HepG2 (cell line): ENCODE measurements around the gene CDK10. TPM values are rescaled to one million over a fixed set of nuclear protein-coding genes. Genes with fewer than 3 reads are reported as not detected.

Source experiments
- ATAC-seq: fragments of 200-7000 bp; cut with Tn5 transposase; 3 replicates; pipeline ENCODE4 v1.9.1; 2020; ENCODE audit warnings: mild to moderate bottlenecking, moderate library complexity
- BruUV-seq: library from RNA; stranded (reverse); fragments of 400-500 nt; replicated peaks from 2 replicates; lab custom pipeline; 2021; lab: Mats Ljungman, UMichigan
- CTCF ChIA-PET: fragments of 300-600 bp; formaldehyde crosslinking; extraction: SDS; loops from one replicate; lab custom pipeline; 2021; ENCODE audit warnings: low total read pairs, inconsistent platforms, low intra/inter-chr PET ratio; lab: Yijun Ruan, JAX
- POLR2A ChIA-PET: fragments of 350-600 bp; sonication (Branson Sonifier 250); formaldehyde crosslinking; loops from one replicate; lab custom pipeline; 2020; ENCODE audit warnings: antibody characterized with exemption, inconsistent platforms; lab: Yijun Ruan, JAX
- DNase-seq: peaks from one replicate; pipeline ENCODE4 v3.0.0-alpha.2; 2015; ENCODE audit warnings: low spot score
- FAIRE-seq: peaks from 3 replicates; lab custom pipeline; 2011; peaks lifted over from hg19 to GRCh38; lab: Jason Lieb, UNC
- H2AFZ ChIP-seq: one replicate; pipeline ENCODE4 v1.6.1; 2011; ENCODE audit warnings: low read length, inconsistent platforms
- H3K27ac ChIP-seq: fragments of 300-600 bp; 3 replicates; pipeline ENCODE4 v1.8.0; 2011; ENCODE audit warnings: mixed run types, mild to moderate bottlenecking, mixed read lengths, low read length, inconsistent platforms; ENCODE audit not compliant: insufficient read depth; ENCODE audit errors: extremely low read length
- H3K27me3 ChIP-seq, 2 experiments: fragments of 200-600 bp in 1 of 2; 2 replicates in 1 of 2; 3 replicates in 1 of 2; pipeline versions ENCODE4 v1.6.0 to v1.8.0; 2011; ENCODE audit warnings: low read length in 2 of 2, mild to moderate bottlenecking in 2 of 2, moderate library complexity in 2 of 2, inconsistent platforms in 1 of 2; ENCODE audit not compliant: insufficient read depth in 2 of 2, control insufficient read depth in 1 of 2
- H3K36me3 ChIP-seq, 2 experiments: fragments of 200-600 bp in 1 of 2; replicated peaks in 1 of 2; 2 replicates in 1 of 2; 3 replicates in 1 of 2; pipeline versions ENCODE4 v1.5.1 to v1.8.0; 2011; ENCODE audit warnings: low read length in 2 of 2, inconsistent platforms in 1 of 2; ENCODE audit not compliant: insufficient read depth in 2 of 2, control insufficient read depth in 1 of 2
- H3K4me1 ChIP-seq: 2 replicates; pipeline ENCODE4 v1.5.1; 2012; ENCODE audit warnings: low read length, inconsistent platforms; ENCODE audit not compliant: insufficient read depth
- H3K4me2 ChIP-seq: 2 replicates; pipeline ENCODE4 v1.6.0; 2011; ENCODE audit warnings: low read depth, low read length, inconsistent platforms
- H3K4me3 ChIP-seq, 3 experiments: fragments of 200-600 bp in 1 of 3; sonication (generic), shearing (Covaris generic) in 1 of 3; replicated peaks in 1 of 3; 2 replicates each; pipeline ENCODE4 v1.5.1; 2011 to 2016; ENCODE audit warnings: low read length in 3 of 3, inconsistent platforms in 2 of 3, low read depth in 2 of 3, mild to moderate bottlenecking in 2 of 3, control low read depth in 1 of 3, mixed read lengths in 1 of 3; ENCODE audit not compliant: insufficient read depth in 1 of 3
- H3K79me2 ChIP-seq: one replicate; pipeline ENCODE4 v1.6.1; 2011; ENCODE audit warnings: low read length, inconsistent platforms; ENCODE audit not compliant: insufficient read depth
- H3K9ac ChIP-seq: 2 replicates; pipeline ENCODE4 v1.6.0; 2011; ENCODE audit warnings: mild to moderate bottlenecking, low read depth, low read length, inconsistent platforms; ENCODE audit not compliant: insufficient read depth
- H3K9me3 ChIP-seq: 2 replicates; pipeline ENCODE4 v1.5.1; 2012; ENCODE audit warnings: mild to moderate bottlenecking, low read length
- H4K20me1 ChIP-seq: 2 replicates; pipeline ENCODE4 v1.6.0; 2011; ENCODE audit warnings: inconsistent platforms, mild to moderate bottlenecking, low read length, moderate library complexity; ENCODE audit not compliant: insufficient read depth
- ELF4 ChIP-seq: sonication (generic); formaldehyde crosslinking; IDR thresholded peaks from 2 replicates; pipeline ENCODE4 v1.5.0; 2020; ENCODE audit warnings: missing genetic modification reagents, mild to moderate bottlenecking, moderate library complexity, borderline replicate concordance
- IKZF4 ChIP-seq: sonication (generic); formaldehyde crosslinking; IDR thresholded peaks from 2 replicates; pipeline ENCODE4 v1.5.1; 2020; ENCODE audit warnings: borderline replicate concordance, mild to moderate bottlenecking, low read depth, missing genetic modification reagents; ENCODE audit errors: not compliant biosample characterization
- POLR2G ChIP-seq: fragments of 200-400 bp; formaldehyde crosslinking; IDR thresholded peaks from 2 replicates; pipeline ENCODE4 v1.6.1; 2018; ENCODE audit warnings: mild to moderate bottlenecking, low read depth, low read length, moderate library complexity
- PRPF4 ChIP-seq: fragments of 200-400 bp; formaldehyde crosslinking; IDR thresholded peaks from 2 replicates; pipeline ENCODE4 v1.6.1; 2016; ENCODE audit warnings: low read length, low read depth; ENCODE audit not compliant: poor library complexity, severe bottlenecking
- RBM22 ChIP-seq: fragments of 200-400 bp; formaldehyde crosslinking; optimal IDR thresholded peaks from 2 replicates; pipeline ENCODE3; 2017; ENCODE audit warnings: mild to moderate bottlenecking, low read length, moderate library complexity
- SALL1 ChIP-seq: sonication (generic); formaldehyde crosslinking; IDR thresholded peaks from 2 replicates; pipeline ENCODE4 v1.8.0; 2022; ENCODE audit warnings: mild to moderate bottlenecking, missing genetic modification reagents
- ZBTB38 ChIP-seq: sonication (generic); formaldehyde crosslinking; IDR thresholded peaks from 2 replicates; pipeline ENCODE4 v1.5.1; 2020; ENCODE audit warnings: mild to moderate bottlenecking, missing genetic modification reagents
- ZNF678 ChIP-seq: sonication (generic); formaldehyde crosslinking; IDR thresholded peaks from 2 replicates; pipeline ENCODE4 v1.4.0; 2020; ENCODE audit warnings: mild to moderate bottlenecking, missing genetic modification reagents
- WGBS: methylation state at CpG from one replicate; pipeline ENCODE4 v1.1.6; 2017; ENCODE audit warnings: low lambda C conversion rate; 5-methylcytosine and 5-hydroxymethylcytosine counted together
- in situ Hi-C: cut with HindIII; loops from 2 replicates; pipeline ENCODE4 v1.10.0; 2017; ENCODE audit warnings: low pct_unique_long_range_greater_than_20kb; ENCODE audit not compliant: extremely low pct_ligation_motif_present
- intact Hi-C: fragments of 100-400 bp; cut with micrococcal nuclease; formaldehyde crosslinking; loops from one replicate; pipeline ENCODE4 v1.10.0; 2022; ENCODE audit not compliant: unreplicated experiment
- polyA plus RNA-seq, 8 experiments: library from polyadenylated mRNA; depleted of rRNA in 3 of 8; stranded (reverse) in 7 of 8; unstranded in 1 of 8; fragments of >200 nt; fragmentation: Illumina TruSeq in 4 of 8; extraction: Trizol in 4 of 8; gene quantifications; 2 replicates each; pipeline versions ENCODE4 v1.2.1 to v1.2.3, GENCODE V29; 2011 to 2016; ENCODE audit warnings: low read depth in 4 of 8, missing spikeins in 1 of 8, mixed read lengths in 1 of 8; ENCODE audit not compliant: insufficient read depth in 1 of 8
- total RNA-seq, 5 experiments: library from RNA; depleted of rRNA; stranded (reverse); fragments of >200 nt; fragmentation: Illumina TruSeq; extraction: Trizol; gene quantifications; 2 replicates each; pipeline ENCODE4 v1.2.3, GENCODE V29; 2016; ENCODE audit warnings: low read depth in 1 of 5
- TF ChIP-seq, protein P1 (sequence below): sonication (generic); formaldehyde crosslinking; IDR thresholded peaks from 2 replicates; pipeline ENCODE4 v1.5.1; 2020; ENCODE audit warnings: mild to moderate bottlenecking, missing genetic modification reagents, borderline replicate concordance
- TF ChIP-seq, protein P2 (sequence below): sonication (generic); formaldehyde crosslinking; IDR thresholded peaks from 2 replicates; pipeline ENCODE4 v1.4.0; 2020; ENCODE audit warnings: missing genetic modification reagents
- TF ChIP-seq, protein P3 (sequence below): sonication (generic); formaldehyde crosslinking; IDR thresholded peaks from 2 replicates; pipeline ENCODE4 v1.4.0; 2020; ENCODE audit warnings: mild to moderate bottlenecking, missing genetic modification reagents, borderline replicate concordance

The CDK10 gene
- total and polyA plus RNA-seq, 2 of the 13 experiments (the other 11 are each of a cell fraction or from before 2014, with no cell fraction given), result 2.5 to 3.9 TPM

DNA sequence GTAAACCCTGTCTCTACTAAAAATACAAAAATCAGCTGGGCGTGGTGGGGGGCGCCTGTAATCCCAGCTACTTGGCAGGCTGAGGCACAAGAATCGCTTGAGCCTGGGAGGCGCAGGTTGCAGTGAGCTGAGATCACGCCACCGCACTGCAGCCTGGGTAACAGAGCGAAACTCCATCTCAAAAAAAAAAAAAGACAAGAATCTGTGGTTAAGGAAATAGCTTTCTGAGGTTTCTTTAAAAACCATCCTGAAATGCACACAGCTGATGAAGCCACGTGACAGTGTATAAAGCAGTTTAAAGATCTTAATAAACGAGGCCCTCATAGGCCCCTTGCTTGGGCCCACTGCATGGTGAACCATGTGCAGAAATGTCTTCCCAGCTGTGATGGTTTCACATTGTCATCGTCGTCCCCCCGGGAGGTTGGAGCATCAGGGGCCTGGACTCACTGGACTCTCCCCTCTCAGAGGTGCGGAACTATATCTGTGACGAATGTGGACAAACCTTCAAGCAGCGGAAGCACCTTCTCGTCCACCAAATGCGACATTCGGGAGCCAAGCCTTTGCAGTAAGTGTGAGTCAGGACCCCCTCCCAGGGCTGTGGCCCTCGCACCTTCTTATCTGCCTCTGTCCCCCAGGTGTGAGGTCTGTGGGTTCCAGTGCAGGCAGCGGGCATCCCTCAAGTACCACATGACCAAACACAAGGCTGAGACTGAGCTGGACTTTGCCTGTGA lies 51.0 kb downstream of the CDK10 start:
- no peak for ATAC-seq
- in situ Hi-C loops, result no loop called here
- no peak for FAIRE-seq
- TF ChIP-seq, protein P1, sequence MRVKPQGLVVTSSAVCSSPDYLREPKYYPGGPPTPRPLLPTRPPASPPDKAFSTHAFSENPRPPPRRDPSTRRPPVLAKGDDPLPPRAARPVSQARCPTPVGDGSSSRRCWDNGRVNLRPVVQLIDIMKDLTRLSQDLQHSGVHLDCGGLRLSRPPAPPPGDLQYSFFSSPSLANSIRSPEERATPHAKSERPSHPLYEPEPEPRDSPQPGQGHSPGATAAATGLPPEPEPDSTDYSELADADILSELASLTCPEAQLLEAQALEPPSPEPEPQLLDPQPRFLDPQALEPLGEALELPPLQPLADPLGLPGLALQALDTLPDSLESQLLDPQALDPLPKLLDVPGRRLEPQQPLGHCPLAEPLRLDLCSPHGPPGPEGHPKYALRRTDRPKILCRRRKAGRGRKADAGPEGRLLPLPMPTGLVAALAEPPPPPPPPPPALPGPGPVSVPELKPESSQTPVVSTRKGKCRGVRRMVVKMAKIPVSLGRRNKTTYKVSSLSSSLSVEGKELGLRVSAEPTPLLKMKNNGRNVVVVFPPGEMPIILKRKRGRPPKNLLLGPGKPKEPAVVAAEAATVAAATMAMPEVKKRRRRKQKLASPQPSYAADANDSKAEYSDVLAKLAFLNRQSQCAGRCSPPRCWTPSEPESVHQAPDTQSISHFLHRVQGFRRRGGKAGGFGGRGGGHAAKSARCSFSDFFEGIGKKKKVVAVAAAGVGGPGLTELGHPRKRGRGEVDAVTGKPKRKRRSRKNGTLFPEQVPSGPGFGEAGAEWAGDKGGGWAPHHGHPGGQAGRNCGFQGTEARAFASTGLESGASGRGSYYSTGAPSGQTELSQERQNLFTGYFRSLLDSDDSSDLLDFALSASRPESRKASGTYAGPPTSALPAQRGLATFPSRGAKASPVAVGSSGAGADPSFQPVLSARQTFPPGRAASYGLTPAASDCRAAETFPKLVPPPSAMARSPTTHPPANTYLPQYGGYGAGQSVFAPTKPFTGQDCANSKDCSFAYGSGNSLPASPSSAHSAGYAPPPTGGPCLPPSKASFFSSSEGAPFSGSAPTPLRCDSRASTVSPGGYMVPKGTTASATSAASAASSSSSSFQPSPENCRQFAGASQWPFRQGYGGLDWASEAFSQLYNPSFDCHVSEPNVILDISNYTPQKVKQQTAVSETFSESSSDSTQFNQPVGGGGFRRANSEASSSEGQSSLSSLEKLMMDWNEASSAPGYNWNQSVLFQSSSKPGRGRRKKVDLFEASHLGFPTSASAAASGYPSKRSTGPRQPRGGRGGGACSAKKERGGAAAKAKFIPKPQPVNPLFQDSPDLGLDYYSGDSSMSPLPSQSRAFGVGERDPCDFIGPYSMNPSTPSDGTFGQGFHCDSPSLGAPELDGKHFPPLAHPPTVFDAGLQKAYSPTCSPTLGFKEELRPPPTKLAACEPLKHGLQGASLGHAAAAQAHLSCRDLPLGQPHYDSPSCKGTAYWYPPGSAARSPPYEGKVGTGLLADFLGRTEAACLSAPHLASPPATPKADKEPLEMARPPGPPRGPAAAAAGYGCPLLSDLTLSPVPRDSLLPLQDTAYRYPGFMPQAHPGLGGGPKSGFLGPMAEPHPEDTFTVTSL (CRISPR knock-in tag), result no peak
- TF ChIP-seq POLR2G (0 out of 2 replicates have a peak, but pooled peaks have one; percentile 39), ZNF678 (CRISPR knock-in tag) (no peak), PRPF4 (no peak), ZBTB38 (CRISPR knock-in tag) (no peak), ELF4 (CRISPR knock-in tag) (no peak), IKZF4 (peak; percentile 42), SALL1 (0 out of 2 replicates have a peak, but pooled peaks have one; percentile 15), RBM22 (peak; percentile 75)
- TF ChIP-seq, protein P2, sequence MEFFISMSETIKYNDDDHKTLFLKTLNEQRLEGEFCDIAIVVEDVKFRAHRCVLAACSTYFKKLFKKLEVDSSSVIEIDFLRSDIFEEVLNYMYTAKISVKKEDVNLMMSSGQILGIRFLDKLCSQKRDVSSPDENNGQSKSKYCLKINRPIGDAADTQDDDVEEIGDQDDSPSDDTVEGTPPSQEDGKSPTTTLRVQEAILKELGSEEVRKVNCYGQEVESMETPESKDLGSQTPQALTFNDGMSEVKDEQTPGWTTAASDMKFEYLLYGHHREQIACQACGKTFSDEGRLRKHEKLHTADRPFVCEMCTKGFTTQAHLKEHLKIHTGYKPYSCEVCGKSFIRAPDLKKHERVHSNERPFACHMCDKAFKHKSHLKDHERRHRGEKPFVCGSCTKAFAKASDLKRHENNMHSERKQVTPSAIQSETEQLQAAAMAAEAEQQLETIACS (CRISPR knock-in tag), result no peak
- TF ChIP-seq, protein P3, sequence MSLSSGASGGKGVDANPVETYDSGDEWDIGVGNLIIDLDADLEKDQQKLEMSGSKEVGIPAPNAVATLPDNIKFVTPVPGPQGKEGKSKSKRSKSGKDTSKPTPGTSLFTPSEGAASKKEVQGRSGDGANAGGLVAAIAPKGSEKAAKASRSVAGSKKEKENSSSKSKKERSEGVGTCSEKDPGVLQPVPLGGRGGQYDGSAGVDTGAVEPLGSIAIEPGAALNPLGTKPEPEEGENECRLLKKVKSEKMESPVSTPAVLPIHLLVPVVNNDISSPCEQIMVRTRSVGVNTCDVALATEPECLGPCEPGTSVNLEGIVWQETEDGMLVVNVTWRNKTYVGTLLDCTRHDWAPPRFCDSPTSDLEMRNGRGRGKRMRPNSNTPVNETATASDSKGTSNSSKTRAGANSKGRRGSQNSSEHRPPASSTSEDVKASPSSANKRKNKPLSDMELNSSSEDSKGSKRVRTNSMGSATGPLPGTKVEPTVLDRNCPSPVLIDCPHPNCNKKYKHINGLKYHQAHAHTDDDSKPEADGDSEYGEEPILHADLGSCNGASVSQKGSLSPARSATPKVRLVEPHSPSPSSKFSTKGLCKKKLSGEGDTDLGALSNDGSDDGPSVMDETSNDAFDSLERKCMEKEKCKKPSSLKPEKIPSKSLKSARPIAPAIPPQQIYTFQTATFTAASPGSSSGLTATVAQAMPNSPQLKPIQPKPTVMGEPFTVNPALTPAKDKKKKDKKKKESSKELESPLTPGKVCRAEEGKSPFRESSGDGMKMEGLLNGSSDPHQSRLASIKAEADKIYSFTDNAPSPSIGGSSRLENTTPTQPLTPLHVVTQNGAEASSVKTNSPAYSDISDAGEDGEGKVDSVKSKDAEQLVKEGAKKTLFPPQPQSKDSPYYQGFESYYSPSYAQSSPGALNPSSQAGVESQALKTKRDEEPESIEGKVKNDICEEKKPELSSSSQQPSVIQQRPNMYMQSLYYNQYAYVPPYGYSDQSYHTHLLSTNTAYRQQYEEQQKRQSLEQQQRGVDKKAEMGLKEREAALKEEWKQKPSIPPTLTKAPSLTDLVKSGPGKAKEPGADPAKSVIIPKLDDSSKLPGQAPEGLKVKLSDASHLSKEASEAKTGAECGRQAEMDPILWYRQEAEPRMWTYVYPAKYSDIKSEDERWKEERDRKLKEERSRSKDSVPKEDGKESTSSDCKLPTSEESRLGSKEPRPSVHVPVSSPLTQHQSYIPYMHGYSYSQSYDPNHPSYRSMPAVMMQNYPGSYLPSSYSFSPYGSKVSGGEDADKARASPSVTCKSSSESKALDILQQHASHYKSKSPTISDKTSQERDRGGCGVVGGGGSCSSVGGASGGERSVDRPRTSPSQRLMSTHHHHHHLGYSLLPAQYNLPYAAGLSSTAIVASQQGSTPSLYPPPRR (CRISPR knock-in tag), result no peak

More for the DNA sequence above, 51.0 kb downstream of the CDK10 start:
- Histone ChIP-seq H3K9me3 (no peaks in the 10 kb centered on the region), H3K4me1 (no peaks in the 10 kb centered on the region), H4K20me1 (no peaks in the 10 kb centered on the region), H3K4me2 (no peak overlapping the region), H3K79me2 (no peaks in the 10 kb centered on the region), H2AFZ (no peak overlapping the region), H3K4me3 (no peak overlapping the region), H3K27me3 (no peaks in the 10 kb centered on the region), H3K9ac (no peak overlapping the region), H3K36me3 (peaks cover 46 to 89% of the 10 kb centered on the region in 2 experiments), H3K27ac (no peak overlapping the region)
- BruUV-seq, result no TSS peak
- ChIA-PET POLR2A (interaction anchor here (2.0 kb wide), 1 partner anchor 31 kb away, joined by 4 read pairs; no protein-coding TSS in a partner anchor), CTCF (no interaction called here)
- intact Hi-C loops, result no loop called here
- DNase-seq, result no peak
- 98% methylated on average over 20 of the region's 20 CpGs for WGBS
